HEK293 (cell line): ENCODE data around the gene BICRA.

Source experiments
- BCL11B ChIP-seq: fragments of 450-650 bp; formaldehyde crosslinking; IDR thresholded peaks from 2 replicates; pipeline ENCODE4 v1.5.1; 2016; ENCODE audit warnings: low read depth, missing biosample characterization, missing genetic modification characterization
- HIC1 ChIP-seq: fragments of 450-650 bp; formaldehyde crosslinking; IDR thresholded peaks from 2 replicates; pipeline ENCODE4 v1.5.1; 2016; ENCODE audit warnings: missing biosample characterization, missing genetic modification characterization
- HOXC10 ChIP-seq: sonication (generic); formaldehyde crosslinking; IDR thresholded peaks from 2 replicates; pipeline ENCODE4 v1.8.1; 2023; ENCODE audit warnings: mild to moderate bottlenecking, missing genetic modification reagents
- IKZF3 ChIP-seq: fragments of 450-650 bp; IDR thresholded peaks from 2 replicates; pipeline ENCODE4 v1.5.0; 2018; ENCODE audit warnings: missing biosample characterization, mild to moderate bottlenecking, missing genetic modification characterization, moderate library complexity
- KLF7 ChIP-seq: fragments of 450-650 bp; formaldehyde crosslinking; IDR thresholded peaks from 2 replicates; pipeline ENCODE4 v1.5.1; 2016; ENCODE audit warnings: missing biosample characterization, missing genetic modification characterization, borderline replicate concordance
- KLF8 ChIP-seq: fragments of 450-650 bp; formaldehyde crosslinking; IDR thresholded peaks from 2 replicates; pipeline ENCODE4 v1.5.1; 2016; ENCODE audit warnings: missing biosample characterization, missing genetic modification characterization
- PRDM10 ChIP-seq: fragments of 450-650 bp; formaldehyde crosslinking; IDR thresholded peaks from 2 replicates; pipeline ENCODE4 v1.5.1; 2016; ENCODE audit warnings: missing biosample characterization, missing genetic modification characterization
- REST ChIP-seq: fragments of 450-650 bp; formaldehyde crosslinking; IDR thresholded peaks from 2 replicates; pipeline ENCODE4 v1.5.1; 2016; ENCODE audit warnings: missing biosample characterization, missing genetic modification characterization
- SP7 ChIP-seq: fragments of 450-650 bp; formaldehyde crosslinking; IDR thresholded peaks from 2 replicates; pipeline ENCODE4 v1.5.1; 2016; ENCODE audit warnings: missing biosample characterization, missing genetic modification characterization
- TRIM28 ChIP-seq: IDR thresholded peaks from 2 replicates; pipeline ENCODE4 v1.6.1; 2011; ENCODE audit warnings: low read length, control low read depth, borderline replicate concordance
- YY1 ChIP-seq: fragments of 450-650 bp; formaldehyde crosslinking; IDR thresholded peaks from 2 replicates; pipeline ENCODE4 v1.5.1; 2018; ENCODE audit warnings: missing biosample characterization, missing genetic modification characterization
- ZBTB11 ChIP-seq: fragments of 450-650 bp; formaldehyde crosslinking; conservative IDR thresholded peaks from 2 replicates; pipeline ENCODE4 v1.5.1; 2016; ENCODE audit warnings: low read depth, missing biosample characterization, missing genetic modification characterization
- ZEB2 ChIP-seq: fragments of 450-650 bp; formaldehyde crosslinking; IDR thresholded peaks from 2 replicates; pipeline ENCODE4 v1.5.1; 2016; ENCODE audit warnings: missing biosample characterization, missing genetic modification characterization
- ZFP69B ChIP-seq: fragments of 450-650 bp; formaldehyde crosslinking; IDR thresholded peaks from 2 replicates; pipeline ENCODE4 v1.5.1; 2016; ENCODE audit warnings: missing biosample characterization, missing genetic modification characterization
- ZNF16 ChIP-seq: fragments of 450-650 bp; formaldehyde crosslinking; IDR thresholded peaks from 2 replicates; pipeline ENCODE4 v1.5.1; 2016; ENCODE audit warnings: low read depth, missing biosample characterization, missing genetic modification characterization
- ZNF354C ChIP-seq: fragments of 450-650 bp; formaldehyde crosslinking; IDR thresholded peaks from 2 replicates; pipeline ENCODE4 v1.5.1; 2016; ENCODE audit warnings: missing biosample characterization, missing genetic modification characterization, low read depth, borderline replicate concordance
- ZNF521 ChIP-seq: fragments of 450-650 bp; formaldehyde crosslinking; IDR thresholded peaks from 2 replicates; pipeline ENCODE4 v1.5.1; 2017; ENCODE audit warnings: missing biosample characterization, mild to moderate bottlenecking, missing genetic modification characterization
- ZNF639 ChIP-seq: fragments of 450-650 bp; formaldehyde crosslinking; IDR thresholded peaks from 2 replicates; pipeline ENCODE4 v1.5.1; 2016; ENCODE audit warnings: missing biosample characterization, missing genetic modification characterization
- ZNF664 ChIP-seq: fragments of 450-650 bp; formaldehyde crosslinking; IDR thresholded peaks from 2 replicates; pipeline ENCODE4 v1.5.1; 2016; ENCODE audit warnings: missing biosample characterization, missing genetic modification characterization

The BICRA gene

GRCh38 chr19:47745010-47745901 is 136.3 kb downstream of the BICRA start, which contains the start of gene NOP53 (continued):
- TF ChIP-seq ZNF16 (no peak), SP7 (tag by site-specific recombination) (peak; percentile 64), HIC1 (tag by site-specific recombination) (no peak), YY1 (tag by site-specific recombination) (peak; percentile 99), TRIM28 (no peak), ZNF664 (tag by site-specific recombination) (no peak), ZFP69B (tag by site-specific recombination) (0 out of 2 replicates have a peak, but pooled peaks have one; percentile 12), ZNF354C (tag by site-specific recombination) (no peak), REST (no peak), KLF7 (no peak), KLF8 (tag by site-specific recombination) (peak; percentile 72; the same call in 1 of the 2 replicates), HOXC10 (CRISPR knock-in tag) (no peak), BCL11B (tag by site-specific recombination) (no peak), ZEB2 (tag by site-specific recombination) (0 out of 2 replicates have a peak, but pooled peaks have one; percentile 19), IKZF3 (peak; percentile 76), PRDM10 (peak; percentile 33; the same call in 1 of the 2 replicates), ZNF639 (tag by site-specific recombination) (peak; percentile 54; the same call in 1 of the 2 replicates), ZBTB11 (peak; percentile 94), ZNF521 (tag by site-specific recombination) (no peak)
